ENCODE measurements around the gene PDZRN4. TPM values are rescaled to one million over a fixed set of nuclear protein-coding genes. Genes with fewer than 3 reads are reported as not detected.

The PDZRN4 gene
- total and polyA plus RNA-seq, 8 donors = 0.11 to 0.76 (median 0.34) TPM

DNA sequence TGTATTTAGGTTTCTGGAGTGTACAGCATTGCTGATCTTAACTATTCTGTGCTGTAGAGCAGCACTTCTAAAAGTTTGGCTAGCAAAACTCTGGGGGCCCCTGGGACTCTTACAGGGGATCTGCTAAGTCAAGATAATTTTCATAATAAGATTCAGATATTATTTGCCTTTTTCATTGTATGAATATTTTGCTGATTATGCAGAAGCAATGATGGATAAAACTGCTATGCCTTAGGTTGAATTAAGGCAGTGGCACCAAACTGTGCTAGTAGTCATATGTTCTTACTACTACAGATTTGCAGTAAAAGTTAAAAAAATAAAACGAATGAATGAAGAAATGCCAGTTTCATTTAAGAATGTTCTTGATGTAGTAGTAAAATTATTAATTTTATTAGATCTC is 160.1 kb downstream of the PDZRN4 start:
- Histone ChIP-seq H3K4me1 (no peaks in the 10 kb centered on the region), H3K4me3 (no peak overlapping the region), H3K27ac (no peak overlapping the region), H3K27me3 (no peaks in the 10 kb centered on the region), H3K36me3 (no peaks in the 10 kb centered on the region), H3K9me3 (peaks cover 0 to 7% of the 10 kb centered on the region in 2 donors)
- ATAC-seq (no peak), DNase-seq (no peak)
- intact Hi-C loops (cut with DNase I) = no loop called here
- TF ChIP-seq, protein P1, sequence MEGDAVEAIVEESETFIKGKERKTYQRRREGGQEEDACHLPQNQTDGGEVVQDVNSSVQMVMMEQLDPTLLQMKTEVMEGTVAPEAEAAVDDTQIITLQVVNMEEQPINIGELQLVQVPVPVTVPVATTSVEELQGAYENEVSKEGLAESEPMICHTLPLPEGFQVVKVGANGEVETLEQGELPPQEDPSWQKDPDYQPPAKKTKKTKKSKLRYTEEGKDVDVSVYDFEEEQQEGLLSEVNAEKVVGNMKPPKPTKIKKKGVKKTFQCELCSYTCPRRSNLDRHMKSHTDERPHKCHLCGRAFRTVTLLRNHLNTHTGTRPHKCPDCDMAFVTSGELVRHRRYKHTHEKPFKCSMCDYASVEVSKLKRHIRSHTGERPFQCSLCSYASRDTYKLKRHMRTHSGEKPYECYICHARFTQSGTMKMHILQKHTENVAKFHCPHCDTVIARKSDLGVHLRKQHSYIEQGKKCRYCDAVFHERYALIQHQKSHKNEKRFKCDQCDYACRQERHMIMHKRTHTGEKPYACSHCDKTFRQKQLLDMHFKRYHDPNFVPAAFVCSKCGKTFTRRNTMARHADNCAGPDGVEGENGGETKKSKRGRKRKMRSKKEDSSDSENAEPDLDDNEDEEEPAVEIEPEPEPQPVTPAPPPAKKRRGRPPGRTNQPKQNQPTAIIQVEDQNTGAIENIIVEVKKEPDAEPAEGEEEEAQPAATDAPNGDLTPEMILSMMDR (IDR thresholded peaks at IDR 0.05) = no peak

DNA sequence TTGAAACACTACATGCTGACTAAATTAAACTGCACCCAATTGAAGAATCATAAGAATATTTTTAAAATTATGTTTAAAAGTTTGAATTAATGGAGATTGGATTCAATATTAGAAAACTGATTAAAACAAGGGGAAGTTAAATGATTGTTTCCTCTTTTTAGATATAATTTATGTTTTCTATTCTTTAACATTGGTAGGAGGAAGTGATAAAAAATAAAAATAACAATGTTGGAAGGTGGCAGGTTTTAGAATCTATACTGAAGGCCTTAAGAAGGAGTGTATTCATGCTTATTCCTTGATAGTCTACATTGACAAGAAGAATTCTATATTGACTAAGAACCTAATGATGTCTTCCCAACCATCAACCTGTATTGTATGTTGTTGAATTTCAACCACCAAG is 168.1 kb downstream of the PDZRN4 start:
- TF ChIP-seq, protein P1 (IDR thresholded peaks at IDR 0.05) = no peak
- H3K27ac ChIP-seq = no peak overlapping the region
- intact Hi-C loops (cut with DNase I) = no loop called here
- peaks cover 0 to 5% of the 10 kb centered on the region in 2 donors for H3K9me3 ChIP-seq
- ATAC-seq (no peak), DNase-seq (no peak)
- H3K27me3 ChIP-seq = no peaks in the 10 kb centered on the region
- no peaks in the 10 kb centered on the region for H3K36me3 ChIP-seq
- no peak overlapping the region for H3K4me3 ChIP-seq
- no peaks in the 10 kb centered on the region for H3K4me1 ChIP-seq

DNA sequence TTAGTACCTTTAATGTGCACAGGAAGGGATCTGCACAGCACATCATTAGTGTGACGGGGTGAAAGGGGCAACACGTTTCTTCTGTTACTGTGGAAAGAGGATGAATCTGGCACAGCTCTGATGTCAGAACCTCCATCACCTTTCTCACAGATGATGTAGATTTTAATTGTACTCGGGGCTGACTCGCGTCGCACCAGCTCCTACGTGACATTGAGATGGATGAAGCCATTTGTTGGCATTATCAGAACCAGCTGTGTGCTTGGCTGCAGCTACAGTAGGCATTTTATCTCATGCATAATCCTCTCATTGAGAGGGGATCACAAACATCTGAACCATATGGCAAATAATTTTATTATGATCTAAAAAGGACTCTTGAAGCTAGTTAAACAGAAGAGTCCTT is 173.6 kb downstream of the PDZRN4 start:
- intact Hi-C loops (cut with DNase I) = no loop called here
- H3K9me3 ChIP-seq = no peaks in the 10 kb centered on the region
- ATAC-seq (no peak), DNase-seq (no peak)
- no peaks in the 10 kb centered on the region for H3K27me3 ChIP-seq
- no peaks in the 10 kb centered on the region for H3K36me3 ChIP-seq
- TF ChIP-seq, protein P1 (IDR thresholded peaks at IDR 0.05) = no peak
- H3K4me1 ChIP-seq = no peaks in the 10 kb centered on the region
- H3K4me3 ChIP-seq = no peak overlapping the region
- no peak overlapping the region for H3K27ac ChIP-seq

DNA sequence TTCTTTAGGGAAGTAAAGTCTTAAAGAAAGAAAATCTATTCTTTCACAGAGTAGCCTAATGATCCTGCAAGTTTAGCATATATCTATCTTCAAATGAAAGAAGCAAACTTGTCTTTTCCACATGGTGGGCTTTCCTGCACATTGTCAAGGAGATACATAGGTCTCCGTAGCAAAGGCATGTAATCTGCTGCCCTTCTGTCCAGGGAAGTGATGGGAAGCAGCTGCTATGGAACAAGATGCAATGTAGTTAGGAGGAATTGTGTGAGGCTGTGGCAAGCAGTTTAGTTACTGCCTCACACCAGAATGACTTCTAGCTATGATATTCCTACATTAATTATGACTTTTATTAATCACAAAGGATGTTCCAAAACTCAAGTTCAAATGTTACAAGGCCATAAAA is 174.4 kb downstream of the PDZRN4 start:
- intact Hi-C loops (cut with DNase I) = no loop called here
- H3K27me3 ChIP-seq = no peaks in the 10 kb centered on the region
- H3K4me1 ChIP-seq = no peaks in the 10 kb centered on the region
- TF ChIP-seq, protein P1 (IDR thresholded peaks at IDR 0.05) = no peak
- H3K27ac ChIP-seq = no peak overlapping the region
- H3K4me3 ChIP-seq = no peak overlapping the region
- H3K9me3 ChIP-seq = no peaks in the 10 kb centered on the region
- no peaks in the 10 kb centered on the region for H3K36me3 ChIP-seq
- ATAC-seq (no peak), DNase-seq (no peak)

DNA sequence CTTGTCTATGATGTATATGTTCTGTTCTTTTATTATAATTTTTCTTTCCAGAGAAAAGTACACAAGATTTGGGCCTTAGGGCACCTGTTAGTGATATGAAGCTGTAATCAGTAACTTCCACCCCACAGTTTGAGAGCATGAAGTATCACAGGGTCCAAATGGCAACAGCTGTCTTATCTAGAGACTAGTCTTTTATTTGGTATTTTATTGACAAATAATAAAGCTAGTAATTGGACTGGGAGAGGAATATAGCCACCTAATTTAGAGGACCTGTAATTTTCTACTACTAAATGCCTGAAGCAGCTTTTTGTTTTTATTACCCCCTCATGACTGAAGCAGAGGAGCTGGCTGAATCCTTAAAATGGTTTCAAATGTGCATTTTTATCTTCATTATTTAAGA is 174.8 kb downstream of the PDZRN4 start:
- TF ChIP-seq, protein P1 (IDR thresholded peaks at IDR 0.05) = no peak
- DNase-seq (no peak), ATAC-seq (no peak)
- Histone ChIP-seq H3K9me3 (no peaks in the 10 kb centered on the region), H3K27ac (no peak overlapping the region), H3K4me3 (no peak overlapping the region), H3K27me3 (no peaks in the 10 kb centered on the region), H3K4me1 (no peaks in the 10 kb centered on the region), H3K36me3 (no peaks in the 10 kb centered on the region)
- intact Hi-C loops (cut with DNase I) = no loop called here

Data from left lung (tissue), 10 donors.